Mesothelial cell of epicardium (in vitro differentiated cells): Measurements from ENCODE around the gene RNF150. TPM values are rescaled to one million over a fixed set of nuclear protein-coding genes. Genes with fewer than 3 reads are reported as not detected.

Experiments used
- DNase-seq, 2 experiments: peaks; one replicate each; pipeline ENCODE4 v3.0.0; 2021; ENCODE audit warnings: low spot score in 2 of 2; ENCODE audit not compliant: unreplicated experiment in 2 of 2
- H3K27ac Mint-ChIP-seq: 2 replicates; pipeline ENCODE4 v1.8.0; 2021; ENCODE audit warnings: mixed read lengths
- H3K27me3 Mint-ChIP-seq: 2 replicates; pipeline ENCODE4 v1.8.0; 2021; ENCODE audit warnings: low read depth, mixed read lengths
- H3K36me3 Mint-ChIP-seq: 2 replicates; pipeline ENCODE4 v1.8.0; 2021; ENCODE audit warnings: mixed read lengths
- H3K4me1 Mint-ChIP-seq: 2 replicates; pipeline ENCODE4 v1.8.0; 2021; ENCODE audit warnings: mixed read lengths
- H3K4me3 Mint-ChIP-seq: 2 replicates; pipeline ENCODE4 v1.8.0; 2021; ENCODE audit warnings: mild to moderate bottlenecking, moderate library complexity, mixed read lengths
- H3K9me3 Mint-ChIP-seq: 2 replicates; pipeline ENCODE4 v1.8.0; 2021; ENCODE audit warnings: mixed read lengths
- CTCF ChIP-seq: fragments of 200-600 bp; sonication (generic); IDR thresholded peaks from one replicate; pipeline ENCODE4 v1.5.0; 2021; ENCODE audit warnings: antibody characterized with exemption; ENCODE audit not compliant: unreplicated experiment
- total RNA-seq: library from RNA; stranded (reverse); gene quantifications from 3 replicates; pipeline ENCODE4 v1.2.1, GENCODE V29; 2021

RNF150 gene
- total RNA-seq, 1 donor from 2014 or later = 40.1 TPM

GRCh38 chr4:140858897-140859296 lies 274.4 kb downstream of the RNF150 start:
- H3K4me1 Mint-ChIP-seq = peaks cover 4% of the 10 kb centered on the region

GRCh38 chr4:140857111-140857510 lies 276.2 kb downstream of the RNF150 start:
- no peaks in the 10 kb centered on the region for H3K36me3 Mint-ChIP-seq
- H3K27ac Mint-ChIP-seq = no peak overlapping the region

More at GRCh38 chr4:140858897-140859296, 274.4 kb downstream of the RNF150 start:
- TF ChIP-seq CTCF = no peak
- no peak for DNase-seq
- Mint-ChIP-seq H3K4me3 (no peak overlapping the region), H3K27ac (no peak overlapping the region), H3K9me3 (no peaks in the 10 kb centered on the region), H3K36me3 (no peaks in the 10 kb centered on the region), H3K27me3 (peaks cover 2% of the 10 kb centered on the region)

GRCh38 chr4:140856621-140857062 lies 276.6 kb downstream of the RNF150 start:
- no peak for DNase-seq
- H3K27me3 Mint-ChIP-seq = peaks cover 2% of the 10 kb centered on the region
- peaks cover 4% of the 10 kb centered on the region for H3K4me1 Mint-ChIP-seq
- no peak overlapping the region for H3K27ac Mint-ChIP-seq
- TF ChIP-seq CTCF = no peak
- no peak overlapping the region for H3K4me3 Mint-ChIP-seq
- H3K36me3 Mint-ChIP-seq = no peaks in the 10 kb centered on the region
- no peaks in the 10 kb centered on the region for H3K9me3 Mint-ChIP-seq

More at GRCh38 chr4:140857111-140857510, 276.2 kb downstream of the RNF150 start:
- H3K27me3 Mint-ChIP-seq = peaks cover 2% of the 10 kb centered on the region
- H3K4me1 Mint-ChIP-seq = peaks cover 4% of the 10 kb centered on the region
- no peak for DNase-seq
- no peak for TF ChIP-seq CTCF
- no peaks in the 10 kb centered on the region for H3K9me3 Mint-ChIP-seq
- H3K4me3 Mint-ChIP-seq = no peak overlapping the region

- peaks cover 6% of the 10 kb centered on the region for H3K4me1 Mint-ChIP-seq
- H3K36me3 Mint-ChIP-seq = no peaks in the 10 kb centered on the region
- TF ChIP-seq CTCF = no peak
- no peak for DNase-seq
- H3K27ac Mint-ChIP-seq = no peak overlapping the region
- no peak overlapping the region for H3K4me3 Mint-ChIP-seq
- H3K9me3 Mint-ChIP-seq = no peaks in the 10 kb centered on the region
- peaks cover 2% of the 10 kb centered on the region for H3K27me3 Mint-ChIP-seq
Measured at GRCh38 chr4:140854168-140854567, 279.1 kb downstream of the RNF150 start.

GRCh38 chr4:140851804-140852203 lies 281.5 kb downstream of the RNF150 start:
- H3K27me3 Mint-ChIP-seq = peaks cover 2% of the 10 kb centered on the region

More at GRCh38 chr4:140851804-140852203, 281.5 kb downstream of the RNF150 start:
- no peak for TF ChIP-seq CTCF
- no peak overlapping the region for H3K27ac Mint-ChIP-seq
- H3K4me1 Mint-ChIP-seq = peaks cover 8% of the 10 kb centered on the region
- no peaks in the 10 kb centered on the region for H3K36me3 Mint-ChIP-seq
- H3K4me3 Mint-ChIP-seq = no peak overlapping the region
- no peaks in the 10 kb centered on the region for H3K9me3 Mint-ChIP-seq
- DNase-seq = no peak
